BLaER1 treated with 17β-estradiol and CSF1 and Interleukin-3, amounts not matched to agents 10 nM and 100 nM (cell line): Measurements from ENCODE around the gene CAPN2.

Experiments used
- H3K27ac ChIP-seq, 11 experiments: shearing (Covaris generic); formaldehyde crosslinking; 2 replicates each; pipeline ENCODE4 v1.8.1; 2022
- H3K27me3 ChIP-seq, 11 experiments: shearing (Covaris generic); formaldehyde crosslinking; 2 replicates each; pipeline ENCODE4 v1.8.1; 2022
- H3K36me3 ChIP-seq, 11 experiments: shearing (Covaris generic); formaldehyde crosslinking; 2 replicates each; pipeline ENCODE4 v1.8.1; 2022
- H3K4me1 ChIP-seq, 10 experiments: shearing (Covaris generic); formaldehyde crosslinking; 2 replicates each; pipeline ENCODE4 v1.8.1; 2022
- H3K4me2 ChIP-seq, 11 experiments: shearing (Covaris generic); formaldehyde crosslinking; 2 replicates each; pipeline ENCODE4 v1.8.1; 2022
- H3K4me3 ChIP-seq, 10 experiments: shearing (Covaris generic); formaldehyde crosslinking; 2 replicates each; pipeline ENCODE4 v1.8.1; 2022
- H3K9ac ChIP-seq, 11 experiments: shearing (Covaris generic); formaldehyde crosslinking; 2 replicates each; pipeline ENCODE4 v1.8.1; 2022
- H3K9me3 ChIP-seq, 11 experiments: shearing (Covaris generic); formaldehyde crosslinking; replicated peaks in 1 of 11; 2 replicates each; pipeline ENCODE4 v1.8.1; 2022
- H4K20me1 ChIP-seq, 11 experiments: shearing (Covaris generic); formaldehyde crosslinking; 2 replicates each; pipeline ENCODE4 v1.8.1; 2022
- Cebpa-rat ChIP-seq, 11 experiments: shearing (Covaris generic); IDR thresholded peaks; 2 replicates each; pipeline ENCODE4 v1.8.1; 2022

Gene CAPN2

DNA sequence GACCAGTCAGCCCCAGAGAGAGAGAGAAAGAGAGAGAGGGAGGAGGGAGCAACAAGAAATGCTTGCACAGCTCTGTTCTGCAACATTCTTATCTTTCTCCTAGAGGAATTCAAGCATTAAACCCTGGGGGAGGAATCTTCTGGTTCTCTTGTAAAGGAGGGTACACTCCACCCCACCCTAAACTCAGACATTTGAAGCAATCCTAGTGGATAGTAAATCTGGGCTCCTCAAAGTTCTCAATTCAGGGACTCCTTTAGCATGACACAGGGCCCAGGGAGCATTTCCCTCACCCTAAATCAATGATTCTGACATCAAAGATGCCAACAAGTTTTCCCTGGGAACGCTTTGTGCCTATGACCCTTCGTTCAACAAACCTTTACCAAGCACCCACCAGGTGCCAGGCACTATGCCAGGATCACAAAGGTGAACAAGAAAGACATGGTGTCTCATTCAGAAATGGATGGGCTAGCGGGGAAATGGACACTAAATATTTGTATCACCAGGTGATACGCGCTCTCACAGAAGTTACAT is 11.9 kb upstream of the CAPN2 start:
- H3K27ac ChIP-seq = no peak overlapping the region
- H3K36me3 ChIP-seq = no peaks in the 10 kb centered on the region
- H3K4me1 ChIP-seq = peaks cover 6 to 28% (median 14%) of the 10 kb centered on the region in 10 experiments; a peak in 17 of 20 replicates
- no peaks in the 10 kb centered on the region for H3K9me3 ChIP-seq
- TF ChIP-seq Cebpa-rat (IDR thresholded peaks at IDR 0.05) = no peak
- no peaks in the 10 kb centered on the region for H4K20me1 ChIP-seq
- no peak overlapping the region for H3K4me3 ChIP-seq
- H3K27me3 ChIP-seq = no peaks in the 10 kb centered on the region
- H3K9ac ChIP-seq = 0 out of 22 replicates have a peak overlapping the region, but pooled peaks of 1 of the 11 experiments have one; percentile 1
- H3K4me2 ChIP-seq = no peak overlapping the region; a peak in 1 of 22 replicates

DNA sequence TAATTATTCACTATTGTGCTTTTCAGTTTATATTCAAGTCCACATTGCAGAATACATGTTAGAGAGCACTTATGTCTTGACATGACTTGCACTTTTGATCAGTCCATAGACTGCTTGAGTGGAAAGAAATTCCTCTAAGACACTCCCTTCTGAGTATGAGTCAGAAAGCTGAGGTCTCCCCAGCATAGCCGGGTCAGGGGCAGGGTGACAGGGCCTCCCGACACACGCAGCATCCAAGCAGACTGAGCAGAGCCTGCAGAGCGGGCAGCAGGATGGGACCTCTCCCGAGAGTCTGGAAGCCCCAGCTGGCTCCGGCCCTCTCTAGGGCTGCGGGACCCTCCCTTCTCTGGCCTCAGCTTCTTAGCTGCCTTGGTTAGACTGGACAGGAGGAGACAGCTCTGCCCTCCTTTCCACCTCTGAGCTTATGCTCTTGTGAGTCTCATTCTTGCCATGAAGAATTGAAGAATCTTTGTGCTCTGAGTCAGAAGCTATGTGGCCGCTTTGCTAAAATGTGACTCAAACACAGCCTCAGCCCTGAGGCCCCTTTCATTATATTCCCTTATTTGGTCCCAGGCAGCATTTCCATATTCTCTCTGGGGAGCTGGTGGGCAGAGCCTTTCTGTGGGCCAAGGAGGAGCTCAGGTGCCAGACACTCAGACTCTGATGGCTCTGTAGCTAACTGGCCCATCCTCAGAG is 11.2 kb upstream of the CAPN2 start:
- Histone ChIP-seq H3K36me3 (no peaks in the 10 kb centered on the region), H3K4me1 (peaks cover 7 to 28% (median 15%) of the 10 kb centered on the region in 10 experiments; a peak in 18 of 20 replicates), H4K20me1 (no peaks in the 10 kb centered on the region), H3K27me3 (no peaks in the 10 kb centered on the region), H3K9ac (0 out of 22 replicates have a peak overlapping the region, but pooled peaks of 1 of the 11 experiments have one; percentile 1), H3K4me3 (no peak overlapping the region), H3K4me2 (peak overlapping the region in 4 of 11 experiments; percentile 4 to 39 (median 6); a peak in 4 of 22 replicates), H3K27ac (no peak overlapping the region), H3K9me3 (no peaks in the 10 kb centered on the region)
- no peak for TF ChIP-seq Cebpa-rat (IDR thresholded peaks at IDR 0.05)

GRCh38 chr1:223702735-223703667 is 9.3 kb upstream of the CAPN2 start:
- no peaks in the 10 kb centered on the region for H3K36me3 ChIP-seq
- H3K4me1 ChIP-seq = peaks cover 7 to 35% (median 14%) of the 10 kb centered on the region in 10 experiments
- no peak overlapping the region for H3K4me2 ChIP-seq
- no peaks in the 10 kb centered on the region; a peak in 1 of 22 replicates for H4K20me1 ChIP-seq
- H3K27ac ChIP-seq = no peak overlapping the region
- H3K27me3 ChIP-seq = no peaks in the 10 kb centered on the region
- H3K9me3 ChIP-seq = no peaks in the 10 kb centered on the region
- no peak overlapping the region for H3K4me3 ChIP-seq
- no peak for TF ChIP-seq Cebpa-rat (IDR thresholded peaks at IDR 0.05)
- no peak overlapping the region for H3K9ac ChIP-seq

DNA sequence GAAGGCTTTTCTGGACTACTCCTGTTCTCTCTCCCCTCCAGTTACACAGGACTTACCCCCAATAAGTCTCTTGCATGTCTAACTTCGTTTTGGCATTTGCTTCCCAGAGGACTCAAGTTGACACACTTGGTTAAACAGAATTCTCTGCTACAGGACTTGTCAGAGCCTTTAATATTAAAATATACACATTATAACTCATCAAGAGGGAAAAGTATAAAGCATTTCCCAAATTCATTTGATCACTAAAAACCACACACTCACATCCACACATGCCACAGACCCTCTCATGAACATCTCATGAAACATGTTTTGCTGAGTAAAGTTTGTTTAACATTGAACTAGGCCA is 8.7 kb upstream of the CAPN2 start:
- H3K9me3 ChIP-seq = no peaks in the 10 kb centered on the region

DNA sequence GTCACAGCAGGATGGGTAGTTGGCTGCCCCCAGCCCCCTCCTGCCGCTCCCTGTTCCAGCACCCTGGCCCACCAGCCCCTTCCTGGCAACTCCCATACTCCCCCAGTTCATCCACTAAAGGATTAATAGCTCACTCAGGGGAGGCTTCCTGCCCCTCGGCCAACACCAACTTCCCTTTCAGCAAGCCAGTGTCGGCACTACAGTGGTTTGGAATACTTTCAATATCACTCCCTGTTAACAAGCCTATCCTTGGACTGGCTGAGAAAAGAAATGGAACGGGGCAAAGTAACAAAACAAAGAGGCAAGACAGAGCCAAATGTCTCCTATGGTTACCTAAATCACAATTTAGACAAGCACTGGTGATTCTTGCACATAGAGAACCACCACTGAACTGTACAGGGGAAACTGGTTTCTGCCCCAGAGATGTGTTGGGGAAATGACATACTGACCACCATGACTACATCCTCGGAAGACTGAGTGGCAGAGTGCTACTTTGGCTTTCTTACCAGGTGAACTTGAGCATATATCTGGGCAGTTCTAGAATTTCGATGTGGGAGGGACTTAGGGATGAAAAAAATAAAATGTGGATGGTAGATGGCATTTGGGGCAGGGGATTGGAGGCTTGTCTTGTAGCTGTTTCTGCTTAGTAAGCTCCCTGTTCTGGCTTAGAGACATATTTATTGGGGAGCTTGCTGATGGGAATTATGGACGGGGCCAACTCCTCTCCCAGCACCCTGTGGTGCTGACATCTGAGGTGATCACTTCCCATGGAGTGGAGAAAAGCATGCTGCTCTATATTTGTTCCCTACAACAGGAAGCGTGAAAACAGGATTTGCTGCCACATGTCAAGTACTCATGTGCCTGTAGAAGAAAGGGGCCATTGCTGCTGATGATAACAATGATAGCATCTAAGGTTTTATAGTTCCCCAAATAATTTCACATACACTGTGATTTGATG is 7.1 kb upstream of the CAPN2 start:
- Histone ChIP-seq H3K36me3 (no peaks in the 10 kb centered on the region), H3K27me3 (no peaks in the 10 kb centered on the region), H3K27ac (no peak overlapping the region), H3K9me3 (no peaks in the 10 kb centered on the region), H3K4me3 (no peak overlapping the region), H3K9ac (no peak overlapping the region), H3K4me2 (peak overlapping the region in 6 of 11 experiments; percentile 11 to 59 (median 37); a peak in 8 of 22 replicates), H4K20me1 (no peaks in the 10 kb centered on the region; a peak in 1 of 22 replicates), H3K4me1 (peaks cover 6 to 43% (median 17%) of the 10 kb centered on the region in 10 experiments; a peak in 16 of 20 replicates)
- no peak for TF ChIP-seq Cebpa-rat (IDR thresholded peaks at IDR 0.05)

More for the DNA sequence above, 8.7 kb upstream of the CAPN2 start:
- Histone ChIP-seq H4K20me1 (no peaks in the 10 kb centered on the region; a peak in 1 of 22 replicates), H3K9ac (no peak overlapping the region), H3K4me1 (peaks cover 6 to 36% (median 11%) of the 10 kb centered on the region in 10 experiments; a peak in 15 of 20 replicates), H3K4me3 (no peak overlapping the region), H3K36me3 (no peaks in the 10 kb centered on the region), H3K27me3 (no peaks in the 10 kb centered on the region), H3K27ac (no peak overlapping the region), H3K4me2 (no peak overlapping the region)
- TF ChIP-seq Cebpa-rat (IDR thresholded peaks at IDR 0.05) = no peak

DNA sequence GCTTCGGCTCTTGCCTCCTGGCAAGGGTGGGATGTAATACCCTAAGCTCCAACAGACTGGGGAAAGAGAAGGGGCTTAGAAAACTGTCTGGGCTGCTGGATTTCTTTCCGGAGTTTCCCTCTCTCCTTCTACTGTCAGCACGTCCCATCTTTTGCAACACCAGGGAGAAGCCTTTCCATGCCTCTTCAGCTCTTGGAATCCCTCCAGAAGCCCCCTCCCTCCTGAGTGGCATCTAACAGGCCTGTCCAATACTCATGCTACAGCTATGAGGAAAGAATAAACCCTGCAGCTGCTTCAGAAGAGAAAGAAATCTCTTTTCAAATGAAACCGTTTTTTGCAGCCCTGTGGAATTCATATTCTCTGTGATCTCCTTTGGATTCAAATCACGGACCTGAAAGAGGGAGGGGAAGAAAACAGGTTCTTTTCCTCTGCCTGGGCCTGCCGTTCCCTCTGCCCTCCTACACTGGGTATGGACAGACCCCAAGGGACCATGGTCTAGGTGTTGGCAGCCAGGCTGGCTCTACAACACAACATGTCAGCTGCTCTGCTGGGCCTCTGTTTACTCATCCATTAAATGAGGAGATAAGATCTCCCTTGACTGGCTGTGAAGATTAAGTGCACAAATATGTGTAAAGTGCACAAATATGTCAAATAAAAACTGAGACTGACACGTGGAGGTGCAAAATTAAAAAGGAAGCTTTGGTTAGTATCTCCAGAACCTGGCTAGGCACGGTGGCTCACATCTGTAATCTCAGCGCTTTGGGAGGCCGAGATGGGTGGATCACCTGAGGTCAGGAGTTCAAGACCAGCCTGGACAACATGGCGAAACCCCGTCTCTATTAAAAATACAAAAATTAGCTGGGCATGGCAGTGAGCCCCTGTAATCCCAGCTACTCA is 6.0 kb upstream of the CAPN2 start:
- H3K36me3 ChIP-seq = no peaks in the 10 kb centered on the region
- no peaks in the 10 kb centered on the region; a peak in 1 of 22 replicates for H4K20me1 ChIP-seq
- no peak overlapping the region for H3K27ac ChIP-seq
- peaks cover 6 to 35% (median 15%) of the 10 kb centered on the region in 10 experiments; a peak in 16 of 20 replicates for H3K4me1 ChIP-seq
- no peak overlapping the region for H3K4me3 ChIP-seq
- no peak for TF ChIP-seq Cebpa-rat (IDR thresholded peaks at IDR 0.05)
- H3K27me3 ChIP-seq = no peaks in the 10 kb centered on the region
- H3K9ac ChIP-seq = no peak overlapping the region
- no peaks in the 10 kb centered on the region for H3K9me3 ChIP-seq
- peak overlapping the region in 4 of 11 experiments; percentile 20 to 62 (median 28); a peak in 7 of 22 replicates for H3K4me2 ChIP-seq

DNA sequence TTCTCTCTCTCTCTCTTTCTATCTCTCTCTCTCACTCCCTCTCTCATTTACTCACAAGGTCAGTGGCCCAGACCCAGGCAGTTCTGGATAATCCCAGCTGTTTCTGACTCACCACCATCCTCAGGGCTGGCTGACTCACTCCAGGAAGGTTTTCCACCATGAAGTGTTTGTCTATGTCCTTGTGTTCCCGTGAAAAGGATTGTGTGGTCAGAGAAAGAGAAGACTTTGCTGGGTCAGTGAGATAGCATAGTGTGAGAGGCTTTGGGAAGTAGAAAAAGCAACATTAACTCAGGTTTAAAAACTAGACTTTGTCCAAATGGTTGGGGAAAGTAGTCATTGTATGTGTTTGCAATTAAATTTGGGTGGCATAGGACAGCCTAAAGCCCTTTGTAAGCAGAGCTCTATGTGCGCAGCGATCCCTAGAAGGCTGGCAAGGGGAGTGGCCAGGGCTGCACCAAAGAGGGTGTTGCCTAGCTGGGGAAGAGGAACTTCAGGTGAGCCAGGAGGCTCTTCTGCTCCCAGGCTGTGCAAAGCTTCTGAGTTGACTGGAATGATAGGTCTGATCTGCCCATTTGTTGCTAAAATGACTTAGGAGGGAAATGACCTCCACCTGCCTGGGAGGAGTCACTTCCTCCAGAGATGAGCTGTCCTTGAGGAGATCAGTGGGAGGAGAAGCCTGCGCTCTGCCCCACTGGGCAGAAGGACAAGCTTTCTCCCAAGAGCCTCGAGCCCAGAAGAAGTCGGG is 4.9 kb upstream of the CAPN2 start:
- H4K20me1 ChIP-seq = no peaks in the 10 kb centered on the region; a peak in 1 of 22 replicates
- H3K4me3 ChIP-seq = no peak overlapping the region
- no peaks in the 10 kb centered on the region for H3K9me3 ChIP-seq
- no peaks in the 10 kb centered on the region for H3K36me3 ChIP-seq
- H3K4me1 ChIP-seq = peaks cover 6 to 33% (median 15%) of the 10 kb centered on the region in 10 experiments; a peak in 15 of 20 replicates
- no peak for TF ChIP-seq Cebpa-rat (IDR thresholded peaks at IDR 0.05)
- peak overlapping the region in 3 of 11 experiments; percentile 10 to 62 (median 37); a peak in 6 of 22 replicates for H3K4me2 ChIP-seq
- no peak overlapping the region for H3K9ac ChIP-seq
- no peaks in the 10 kb centered on the region for H3K27me3 ChIP-seq
- H3K27ac ChIP-seq = no peak overlapping the region
